WTC11 (cell line): ENCODE data around the gene NTSR1. TPM values are rescaled to one million over a fixed set of nuclear protein-coding genes. Genes with fewer than 3 reads are reported as not detected.

Source experiments
- ATAC-seq: fragments of 200-7000 bp; cut with Tn5 transposase; 2 replicates; pipeline ENCODE4 v1.10.0; 2021; ENCODE audit warnings: mild to moderate bottlenecking, moderate library complexity
- CTCF ChIA-PET: fragments of 300-600 bp; sonication (Branson Sonifier 250); formaldehyde crosslinking; loops from one replicate; lab custom pipeline; 2021; ENCODE audit warnings: antibody characterized with exemption; lab: Charles Lee
- POLR2A ChIA-PET: fragments of 350-600 bp; sonication (Branson Sonifier 250); formaldehyde crosslinking; loops from one replicate; lab custom pipeline; 2021; ENCODE audit warnings: antibody characterized with exemption; lab: Charles Lee
- DNase-seq: peaks from one replicate; pipeline ENCODE4 v3.0.0; 2021; ENCODE audit warnings: low spot score
- H3K27ac Mint-ChIP-seq: 2 replicates; pipeline ENCODE4 v1.8.0; 2021; ENCODE audit warnings: mixed read lengths
- H3K27me3 Mint-ChIP-seq: 2 replicates; pipeline ENCODE4 v1.8.0; 2021; ENCODE audit warnings: low read depth, mild to moderate bottlenecking, moderate library complexity, mixed read lengths
- H3K36me3 Mint-ChIP-seq: 2 replicates; pipeline ENCODE4 v1.8.0; 2021; ENCODE audit warnings: mixed read lengths
- H3K4me1 Mint-ChIP-seq: 2 replicates; pipeline ENCODE4 v1.8.0; 2022; ENCODE audit warnings: mixed read lengths
- H3K4me3 Mint-ChIP-seq: 2 replicates; pipeline ENCODE4 v1.8.0; 2021; ENCODE audit warnings: mild to moderate bottlenecking, moderate library complexity, mixed read lengths
- H3K9me3 Mint-ChIP-seq: 2 replicates; pipeline ENCODE4 v1.8.0; 2021; ENCODE audit warnings: mixed read lengths
- ATF2 ChIP-seq: sonication (generic); formaldehyde crosslinking; IDR thresholded peaks from 2 replicates; pipeline ENCODE4 v1.8.1; 2022; ENCODE audit warnings: low read depth, missing genetic modification reagents, borderline replicate concordance
- FOXK1 ChIP-seq: sonication (generic); formaldehyde crosslinking; IDR thresholded peaks from 2 replicates; pipeline ENCODE4 v1.8.0; 2022; ENCODE audit warnings: mild to moderate bottlenecking, moderate library complexity, missing genetic modification reagents
- HMGA2 ChIP-seq: fragments of 250-450 bp; sonication (Bioruptor Pico); IDR thresholded peaks from 2 replicates; pipeline ENCODE4 v1.4.0; 2021; ENCODE audit warnings: mild to moderate bottlenecking, moderate library complexity
- HMGXB4 ChIP-seq: sonication (generic); formaldehyde crosslinking; IDR thresholded peaks from 2 replicates; pipeline ENCODE4 v1.8.1; 2023; ENCODE audit warnings: mild to moderate bottlenecking, moderate library complexity, missing genetic modification reagents
- IRF1 ChIP-seq: sonication (generic); formaldehyde crosslinking; IDR thresholded peaks from 2 replicates; pipeline ENCODE4 v1.8.0; 2023; ENCODE audit warnings: missing genetic modification reagents
- KAT7 ChIP-seq: sonication (generic); formaldehyde crosslinking; IDR thresholded peaks from 2 replicates; pipeline ENCODE4 v1.8.1; 2023; ENCODE audit warnings: missing genetic modification reagents, mild to moderate bottlenecking, borderline replicate concordance
- MAX ChIP-seq: sonication (generic); formaldehyde crosslinking; IDR thresholded peaks from 2 replicates; pipeline ENCODE4 v1.8.0; 2022; ENCODE audit warnings: mild to moderate bottlenecking, missing genetic modification reagents
- MLX ChIP-seq: sonication (generic); formaldehyde crosslinking; IDR thresholded peaks from 2 replicates; pipeline ENCODE4 v1.8.1; 2023; ENCODE audit warnings: mild to moderate bottlenecking, missing genetic modification reagents, moderate library complexity
- MYBL2 ChIP-seq: sonication (generic); formaldehyde crosslinking; IDR thresholded peaks from 2 replicates; pipeline ENCODE4 v1.8.1; 2023; ENCODE audit warnings: mild to moderate bottlenecking, moderate library complexity, missing genetic modification reagents
- NFYB ChIP-seq: sonication (generic); formaldehyde crosslinking; conservative IDR thresholded peaks from 2 replicates; pipeline ENCODE4 v1.8.0; 2022; ENCODE audit warnings: low read depth, missing genetic modification reagents
- PREB ChIP-seq: sonication (generic); formaldehyde crosslinking; IDR thresholded peaks from 2 replicates; pipeline ENCODE4 v1.8.1; 2022; ENCODE audit warnings: mild to moderate bottlenecking, missing genetic modification reagents, moderate library complexity, borderline replicate concordance
- SP1 ChIP-seq: sonication (generic); formaldehyde crosslinking; conservative IDR thresholded peaks from 2 replicates; pipeline ENCODE4 v1.8.1; 2022; ENCODE audit warnings: missing genetic modification reagents
- ZNF396 ChIP-seq: fragments of 250-450 bp; sonication (Bioruptor Pico); IDR thresholded peaks from 2 replicates; pipeline ENCODE4 v1.8.0; 2021; ENCODE audit warnings: mild to moderate bottlenecking, moderate library complexity, borderline replicate concordance
- ZNF416 ChIP-seq: fragments of 250-450 bp; sonication (Bioruptor Pico); IDR thresholded peaks from 2 replicates; pipeline ENCODE4 v1.9.0; 2021; ENCODE audit warnings: mild to moderate bottlenecking, inconsistent platforms
- ZNF512 ChIP-seq: sonication (generic); formaldehyde crosslinking; IDR thresholded peaks from 2 replicates; pipeline ENCODE4 v1.8.1; 2022; ENCODE audit warnings: missing genetic modification reagents, borderline replicate concordance
- total RNA-seq: library from RNA; stranded (reverse); gene quantifications from 3 replicates; pipeline ENCODE4 v1.2.3, GENCODE V29; 2021
- TF ChIP-seq, protein P1 (sequence below): sonication (generic); formaldehyde crosslinking; IDR thresholded peaks from 2 replicates; pipeline ENCODE4 v1.8.0; 2023; ENCODE audit warnings: missing genetic modification reagents, mild to moderate bottlenecking, borderline replicate concordance
- TF ChIP-seq, protein P2 (sequence below): fragments of 250-450 bp; sonication (Bioruptor Pico); IDR thresholded peaks from 2 replicates; pipeline ENCODE4 v1.9.0; 2021; ENCODE audit warnings: mild to moderate bottlenecking

NTSR1 gene
- total RNA-seq, 1 experiment from 2014 or later = 0.63 TPM

DNA sequence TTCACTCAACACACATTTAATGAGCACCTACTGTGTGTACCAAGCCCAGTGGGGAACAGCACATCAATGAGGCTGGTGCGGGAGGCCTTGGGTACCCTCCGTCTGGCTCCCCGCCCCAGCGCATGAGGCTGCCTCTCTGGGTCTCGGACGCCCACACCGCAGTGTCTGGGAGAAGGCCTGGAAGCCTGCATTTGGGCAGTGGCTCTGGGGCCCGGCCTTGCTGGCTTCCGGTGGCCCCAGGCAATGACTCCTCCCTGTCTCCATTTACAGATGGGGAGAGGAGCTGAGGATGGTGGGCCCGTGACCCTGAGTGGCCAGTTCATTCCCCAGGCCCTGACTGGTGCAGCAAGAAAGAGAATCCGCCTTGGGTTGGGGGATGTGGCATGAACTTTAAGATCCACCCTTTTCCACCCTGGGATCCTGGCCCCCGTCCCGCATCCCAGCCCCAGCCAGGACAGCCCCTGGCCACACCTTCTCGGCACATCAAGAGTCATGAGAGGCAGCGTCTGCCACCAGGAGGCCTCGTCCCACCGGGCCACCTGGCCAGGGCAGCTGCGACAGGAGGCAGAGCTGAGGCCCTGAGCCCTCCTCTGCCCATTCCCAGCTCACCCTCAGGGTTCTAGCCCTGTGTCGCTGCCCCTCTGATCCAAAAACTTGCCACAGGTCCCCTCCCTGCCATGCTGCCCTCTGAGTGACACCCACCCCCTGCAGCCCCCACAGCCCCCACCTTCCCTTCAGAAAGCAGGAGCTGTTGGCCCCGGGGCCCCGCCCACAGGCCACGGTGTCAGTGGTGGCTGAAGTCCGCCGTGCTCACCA, 70.2 kb downstream of the NTSR1 start:
- Mint-ChIP-seq H3K36me3 (no peaks in the 10 kb centered on the region), H3K4me1 (peaks cover 11% of the 10 kb centered on the region), H3K9me3 (no peaks in the 10 kb centered on the region), H3K4me3 (no peak overlapping the region), H3K27ac (no peak overlapping the region), H3K27me3 (no peaks in the 10 kb centered on the region)
- peak; percentile 63 for ATAC-seq
- ChIA-PET POLR2A (no interaction called here), CTCF (interaction anchor here (0.6 to 2.2 kb wide), 16 partner anchors 10 to 589 kb away, joined by 3 to 22 read pairs (median 4); partner anchors contain the start of gene NTSR1)
- peak; percentile 50 for DNase-seq
- no peak for TF ChIP-seq KAT7 (CRISPR knock-in tag)
- no peak for TF ChIP-seq HMGXB4
- no peak for TF ChIP-seq ZNF512 (CRISPR knock-in tag)
- TF ChIP-seq, protein P1, sequence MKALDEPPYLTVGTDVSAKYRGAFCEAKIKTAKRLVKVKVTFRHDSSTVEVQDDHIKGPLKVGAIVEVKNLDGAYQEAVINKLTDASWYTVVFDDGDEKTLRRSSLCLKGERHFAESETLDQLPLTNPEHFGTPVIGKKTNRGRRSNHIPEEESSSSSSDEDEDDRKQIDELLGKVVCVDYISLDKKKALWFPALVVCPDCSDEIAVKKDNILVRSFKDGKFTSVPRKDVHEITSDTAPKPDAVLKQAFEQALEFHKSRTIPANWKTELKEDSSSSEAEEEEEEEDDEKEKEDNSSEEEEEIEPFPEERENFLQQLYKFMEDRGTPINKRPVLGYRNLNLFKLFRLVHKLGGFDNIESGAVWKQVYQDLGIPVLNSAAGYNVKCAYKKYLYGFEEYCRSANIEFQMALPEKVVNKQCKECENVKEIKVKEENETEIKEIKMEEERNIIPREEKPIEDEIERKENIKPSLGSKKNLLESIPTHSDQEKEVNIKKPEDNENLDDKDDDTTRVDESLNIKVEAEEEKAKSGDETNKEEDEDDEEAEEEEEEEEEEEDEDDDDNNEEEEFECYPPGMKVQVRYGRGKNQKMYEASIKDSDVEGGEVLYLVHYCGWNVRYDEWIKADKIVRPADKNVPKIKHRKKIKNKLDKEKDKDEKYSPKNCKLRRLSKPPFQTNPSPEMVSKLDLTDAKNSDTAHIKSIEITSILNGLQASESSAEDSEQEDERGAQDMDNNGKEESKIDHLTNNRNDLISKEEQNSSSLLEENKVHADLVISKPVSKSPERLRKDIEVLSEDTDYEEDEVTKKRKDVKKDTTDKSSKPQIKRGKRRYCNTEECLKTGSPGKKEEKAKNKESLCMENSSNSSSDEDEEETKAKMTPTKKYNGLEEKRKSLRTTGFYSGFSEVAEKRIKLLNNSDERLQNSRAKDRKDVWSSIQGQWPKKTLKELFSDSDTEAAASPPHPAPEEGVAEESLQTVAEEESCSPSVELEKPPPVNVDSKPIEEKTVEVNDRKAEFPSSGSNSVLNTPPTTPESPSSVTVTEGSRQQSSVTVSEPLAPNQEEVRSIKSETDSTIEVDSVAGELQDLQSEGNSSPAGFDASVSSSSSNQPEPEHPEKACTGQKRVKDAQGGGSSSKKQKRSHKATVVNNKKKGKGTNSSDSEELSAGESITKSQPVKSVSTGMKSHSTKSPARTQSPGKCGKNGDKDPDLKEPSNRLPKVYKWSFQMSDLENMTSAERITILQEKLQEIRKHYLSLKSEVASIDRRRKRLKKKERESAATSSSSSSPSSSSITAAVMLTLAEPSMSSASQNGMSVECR (CRISPR knock-in tag) = no peak
- no peak for TF ChIP-seq SP1 (CRISPR knock-in tag)
- TF ChIP-seq PREB (CRISPR knock-in tag) = no peak
- no peak for TF ChIP-seq ZNF396 (CRISPR knock-in tag)
- no peak for TF ChIP-seq MYBL2 (CRISPR knock-in tag)
- no peak for TF ChIP-seq IRF1 (CRISPR knock-in tag)

DNA sequence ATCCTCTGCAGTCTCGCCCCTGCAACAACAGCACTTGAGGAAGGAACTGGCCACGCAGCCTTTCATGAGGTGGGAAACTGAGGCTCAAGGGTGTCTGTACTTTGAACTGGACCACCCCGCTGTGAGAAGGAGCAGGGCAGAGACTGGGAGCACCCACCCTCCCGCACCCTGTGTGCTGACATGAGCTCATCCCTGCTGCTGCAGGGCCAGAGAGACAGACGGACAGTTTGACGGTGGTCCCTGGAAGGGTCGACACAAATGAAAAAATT, 70.7 kb downstream of the NTSR1 start:
- H3K36me3 Mint-ChIP-seq = no peaks in the 10 kb centered on the region
- no peaks in the 10 kb centered on the region for H3K27me3 Mint-ChIP-seq
- no peaks in the 10 kb centered on the region for H3K9me3 Mint-ChIP-seq
- DNase-seq = no peak
- H3K4me3 Mint-ChIP-seq = no peak overlapping the region
- CTCF ChIA-PET = interaction anchor here (0.6 to 2.2 kb wide), 17 partner anchors 9 to 589 kb away, joined by 3 to 22 read pairs (median 4); partner anchors contain the start of gene NTSR1
- no peak overlapping the region for H3K27ac Mint-ChIP-seq
- ATAC-seq = no peak
- peaks cover 11% of the 10 kb centered on the region for H3K4me1 Mint-ChIP-seq
- POLR2A ChIA-PET = no interaction called here
- TF ChIP-seq ATF2 (CRISPR knock-in tag) = no peak
- TF ChIP-seq NFYB (CRISPR knock-in tag) = no peak
- TF ChIP-seq ZNF416 (CRISPR knock-in tag) = no peak
- TF ChIP-seq MAX = no peak
- no peak for TF ChIP-seq MLX (CRISPR knock-in tag)
- TF ChIP-seq HMGA2 (CRISPR knock-in tag) = no peak
- TF ChIP-seq FOXK1 (CRISPR knock-in tag) = no peak
- TF ChIP-seq, protein P2, sequence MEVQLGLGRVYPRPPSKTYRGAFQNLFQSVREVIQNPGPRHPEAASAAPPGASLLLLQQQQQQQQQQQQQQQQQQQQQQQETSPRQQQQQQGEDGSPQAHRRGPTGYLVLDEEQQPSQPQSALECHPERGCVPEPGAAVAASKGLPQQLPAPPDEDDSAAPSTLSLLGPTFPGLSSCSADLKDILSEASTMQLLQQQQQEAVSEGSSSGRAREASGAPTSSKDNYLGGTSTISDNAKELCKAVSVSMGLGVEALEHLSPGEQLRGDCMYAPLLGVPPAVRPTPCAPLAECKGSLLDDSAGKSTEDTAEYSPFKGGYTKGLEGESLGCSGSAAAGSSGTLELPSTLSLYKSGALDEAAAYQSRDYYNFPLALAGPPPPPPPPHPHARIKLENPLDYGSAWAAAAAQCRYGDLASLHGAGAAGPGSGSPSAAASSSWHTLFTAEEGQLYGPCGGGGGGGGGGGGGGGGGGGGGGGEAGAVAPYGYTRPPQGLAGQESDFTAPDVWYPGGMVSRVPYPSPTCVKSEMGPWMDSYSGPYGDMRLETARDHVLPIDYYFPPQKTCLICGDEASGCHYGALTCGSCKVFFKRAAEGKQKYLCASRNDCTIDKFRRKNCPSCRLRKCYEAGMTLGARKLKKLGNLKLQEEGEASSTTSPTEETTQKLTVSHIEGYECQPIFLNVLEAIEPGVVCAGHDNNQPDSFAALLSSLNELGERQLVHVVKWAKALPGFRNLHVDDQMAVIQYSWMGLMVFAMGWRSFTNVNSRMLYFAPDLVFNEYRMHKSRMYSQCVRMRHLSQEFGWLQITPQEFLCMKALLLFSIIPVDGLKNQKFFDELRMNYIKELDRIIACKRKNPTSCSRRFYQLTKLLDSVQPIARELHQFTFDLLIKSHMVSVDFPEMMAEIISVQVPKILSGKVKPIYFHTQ (CRISPR knock-in tag) = no peak
